HG03457 (cell line): Measurements from ENCODE around the gene PACRG.

Source experiments
- ATAC-seq: cut with Tn5 transposase; IDR thresholded peaks from one replicate; pipeline ENCODE4 v1.9.1; 2021; ENCODE audit warnings: moderate number of reproducible peaks; ENCODE audit not compliant: unreplicated experiment

PACRG gene

DNA sequence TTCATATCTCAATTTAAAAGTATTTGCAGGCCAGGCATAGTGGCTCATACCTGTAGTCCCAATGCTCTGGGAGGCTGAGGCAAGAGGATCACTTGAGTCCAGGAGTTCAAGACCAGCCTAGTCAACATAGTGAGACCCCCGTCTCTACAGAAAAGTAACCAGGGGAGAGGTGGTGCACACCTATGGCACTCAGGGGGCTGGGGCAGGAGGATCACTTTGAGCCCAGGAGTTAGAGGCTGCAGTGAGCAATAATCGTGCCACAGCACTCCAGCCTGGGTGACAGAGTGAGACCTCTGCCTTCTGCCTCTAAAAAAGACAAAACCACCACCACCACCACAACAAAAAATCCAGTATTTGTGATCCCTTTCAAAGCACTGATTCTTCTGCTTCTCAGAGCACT, 501.3 kb downstream of the PACRG start:
- no peak for ATAC-seq

- ATAC-seq: no peak
These were observed 503.1 kb downstream of the PACRG start for GRCh38 chr6:163230901-163231300.

GRCh38 chr6:163231356-163232014, 503.7 kb downstream of the PACRG start:
- no peak for ATAC-seq

DNA sequence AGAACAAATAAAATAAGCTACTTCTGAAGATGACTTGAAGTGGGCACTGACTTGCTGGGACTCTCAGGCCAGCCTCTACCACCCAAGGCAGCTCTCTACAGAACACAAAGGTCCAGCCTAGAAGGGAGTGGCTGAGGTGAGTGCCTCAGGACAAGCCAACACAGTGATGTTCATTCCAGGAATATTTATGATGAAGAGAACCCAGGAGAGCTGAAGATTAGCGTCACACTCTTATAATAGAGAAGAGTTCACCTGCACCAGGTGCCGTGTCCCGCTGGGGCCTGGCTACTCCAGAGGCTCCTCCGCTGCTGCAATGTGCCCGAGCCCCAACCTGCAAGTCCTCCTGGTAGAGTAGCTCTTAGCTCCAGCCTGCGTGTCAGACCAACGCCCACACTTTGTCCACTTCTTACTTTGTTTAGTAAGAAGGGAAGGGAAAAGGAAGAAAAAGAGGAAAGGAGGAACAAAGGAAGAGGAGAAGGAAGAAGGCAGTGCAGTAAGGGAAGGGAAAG, 504.3 kb downstream of the PACRG start:
- no peak for ATAC-seq

- no peak for ATAC-seq
These were observed 504.9 kb downstream of the PACRG start for GRCh38 chr6:163232649-163233048.

DNA sequence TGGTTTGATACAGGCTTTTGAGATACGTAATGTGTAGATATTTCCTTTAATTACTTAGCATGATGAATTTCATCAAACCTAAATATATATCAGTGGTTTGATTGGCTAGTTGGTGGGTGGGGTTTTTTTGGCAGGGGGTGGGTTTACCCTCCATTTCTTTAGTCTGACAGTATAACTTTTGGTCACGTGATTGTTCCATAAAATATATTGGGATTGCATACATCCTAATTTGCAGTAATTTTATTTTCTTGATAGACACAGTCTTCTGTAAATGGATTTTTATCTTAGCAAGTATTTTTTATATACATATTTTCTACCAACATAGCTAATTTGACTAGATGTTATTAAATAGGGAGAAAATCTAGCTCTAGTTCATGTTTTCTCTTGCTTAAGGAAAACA, 509.3 kb downstream of the PACRG start:
- no peak for ATAC-seq

- no peak for ATAC-seq
These were observed 512.0 kb downstream of the PACRG start for GRCh38 chr6:163239572-163240340.

DNA sequence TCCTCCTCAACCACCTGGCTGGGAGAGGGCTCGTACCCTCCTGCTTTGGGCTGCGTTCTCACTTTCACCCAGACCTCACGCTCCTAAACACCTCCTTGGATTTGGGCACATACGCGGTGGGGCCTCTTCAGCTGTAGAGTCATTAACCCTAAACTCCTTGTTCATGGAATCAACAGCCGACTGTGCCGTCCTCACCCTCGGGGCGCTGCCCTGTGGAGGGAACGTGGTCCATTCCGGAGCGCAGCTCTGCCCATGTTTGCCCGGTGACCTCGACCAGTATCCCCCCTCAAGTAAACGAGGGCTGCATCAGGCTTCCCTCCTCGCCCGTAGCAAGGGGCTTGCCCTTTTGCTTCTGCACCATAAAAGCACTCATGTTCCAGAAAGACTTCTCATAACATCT, 512.8 kb downstream of the PACRG start:
- no peak for ATAC-seq

- no peak for ATAC-seq
These were observed 513.9 kb downstream of the PACRG start for GRCh38 chr6:163241683-163242082.

- no peak for ATAC-seq
These were observed 515.3 kb downstream of the PACRG start for GRCh38 chr6:163243083-163243482.

DNA sequence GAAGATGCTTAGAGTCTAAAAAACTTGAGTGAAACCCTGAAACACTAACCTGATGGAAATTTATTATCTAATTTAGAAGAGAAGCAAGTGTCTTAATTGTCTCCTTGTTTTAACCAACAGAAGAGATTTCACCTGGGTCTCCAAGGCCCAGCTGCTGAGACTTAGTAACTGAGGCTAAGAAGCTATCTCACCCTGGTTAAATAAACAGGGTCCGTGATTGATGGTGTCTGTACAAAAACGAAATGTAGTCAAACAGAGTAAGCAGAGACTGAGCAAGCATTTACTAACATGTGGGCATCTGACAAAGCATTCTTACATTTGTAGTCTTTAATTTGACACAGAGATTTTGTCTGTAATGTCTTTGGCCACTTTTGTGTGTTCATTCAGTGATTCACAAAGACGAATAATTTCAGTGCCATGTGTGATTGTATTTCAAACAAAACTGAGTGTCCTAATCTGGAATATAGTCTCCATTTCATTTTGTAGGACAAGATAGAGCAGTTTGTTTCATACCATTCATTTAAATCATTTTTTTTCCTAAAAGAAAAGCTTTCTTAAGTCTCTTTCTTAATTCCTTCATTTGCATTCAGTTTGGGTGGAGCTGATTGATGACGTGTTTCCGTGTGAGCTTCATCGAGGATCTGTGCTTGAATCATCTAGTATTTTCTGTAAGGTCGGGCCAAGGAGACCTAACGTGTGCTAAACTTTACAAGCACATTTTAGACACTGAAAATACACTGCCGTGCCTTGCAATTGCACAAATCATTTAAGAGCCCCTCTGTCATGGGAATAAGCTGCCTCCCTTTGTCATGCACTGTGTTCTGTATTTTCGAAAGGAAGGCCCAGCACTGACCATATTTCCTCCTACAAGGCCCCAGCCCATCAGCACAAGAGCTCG, 516.2 kb downstream of the PACRG start:
- no peak for ATAC-seq

- ATAC-seq: no peak
These were observed 520.3 kb downstream of the PACRG start for GRCh38 chr6:163248051-163248450.

DNA sequence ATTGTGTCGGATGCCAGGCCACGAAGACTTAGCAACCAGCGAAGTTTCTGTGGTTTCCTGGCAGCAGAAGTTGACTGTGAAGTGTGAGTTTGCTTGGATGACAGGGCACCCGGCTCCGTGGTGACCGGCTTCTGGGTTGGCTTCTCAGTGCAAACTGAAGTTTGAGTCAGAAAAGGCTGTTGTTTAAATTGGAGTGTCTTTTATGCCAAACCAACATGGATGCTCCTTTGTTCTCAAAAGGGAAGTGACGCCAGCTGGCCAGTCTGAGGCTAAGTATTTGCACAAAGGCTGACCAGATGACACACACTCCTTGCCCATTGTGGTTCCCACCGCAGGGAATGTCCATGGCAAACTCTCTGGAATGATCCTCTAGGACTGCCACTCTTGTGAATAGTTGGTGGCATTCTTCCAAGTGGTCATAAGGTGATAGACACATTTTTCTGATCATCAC, 521.9 kb downstream of the PACRG start:
- no peak for ATAC-seq

DNA sequence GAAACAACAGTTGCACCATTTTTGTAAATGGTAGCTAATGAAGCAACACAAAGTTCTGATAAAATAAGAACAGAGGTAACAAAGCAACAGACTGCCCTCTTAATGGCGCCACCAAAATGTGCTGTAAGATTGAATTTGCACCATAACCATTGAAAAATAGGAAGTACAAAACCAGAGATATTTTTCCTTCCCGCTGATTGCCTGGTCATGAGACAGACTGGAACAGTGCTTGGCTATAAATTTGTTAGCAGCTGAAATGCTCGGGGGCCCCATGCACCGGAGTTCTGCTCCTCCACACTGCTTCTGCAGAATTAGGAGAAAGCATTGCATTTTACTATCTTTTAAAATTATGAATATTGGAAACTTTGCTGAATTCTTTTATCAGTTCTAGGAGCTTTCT, 522.3 kb downstream of the PACRG start:
- ATAC-seq: no peak

- no peak for ATAC-seq
These were observed 524.4 kb downstream of the PACRG start for GRCh38 chr6:163252061-163252591.

- no peak for ATAC-seq
These were observed 525.9 kb downstream of the PACRG start for GRCh38 chr6:163253556-163254213.

DNA sequence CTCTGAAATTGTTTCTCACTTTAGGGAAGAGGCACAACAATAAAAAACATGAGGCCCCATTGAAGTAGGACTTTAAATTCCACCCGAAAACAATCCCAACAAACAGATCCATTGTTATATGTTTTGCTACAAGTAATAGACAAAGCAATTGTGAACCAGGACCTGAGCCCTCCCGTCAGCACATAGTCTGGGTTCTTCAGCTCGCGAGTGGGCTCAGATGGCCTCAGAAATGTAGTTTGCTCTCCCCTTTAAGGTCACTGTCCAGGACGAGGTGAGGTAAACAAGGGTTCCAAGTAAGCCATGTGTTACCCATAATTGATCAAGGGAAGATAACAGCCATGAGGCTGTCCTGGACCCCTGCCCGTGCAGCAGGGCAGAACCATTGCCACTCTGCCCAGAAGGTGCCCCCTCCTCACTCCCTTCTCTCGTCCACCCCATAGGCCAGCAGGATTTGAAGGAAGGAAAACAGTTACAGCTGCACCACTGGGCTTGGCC, 526.6 kb downstream of the PACRG start:
- ATAC-seq: no peak

DNA sequence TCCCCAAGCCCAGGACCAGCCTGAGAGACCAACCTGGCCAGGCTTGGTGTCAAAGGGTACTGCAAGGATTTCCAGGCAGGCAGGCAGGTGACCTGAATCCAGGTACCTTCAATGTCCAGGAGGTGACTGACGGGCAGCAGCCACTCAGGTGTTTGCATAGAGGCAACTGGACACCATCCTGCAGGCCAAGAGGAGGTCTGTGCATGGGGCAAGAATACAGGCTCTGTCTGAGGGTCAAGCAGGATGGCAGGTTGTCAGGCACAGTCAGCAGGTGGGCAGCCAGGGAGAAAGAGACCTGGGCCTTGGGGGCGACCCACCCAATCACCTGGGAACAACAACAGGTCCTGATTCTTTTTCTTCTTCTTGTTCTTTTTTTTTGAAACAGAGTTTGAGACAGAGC, 527.5 kb downstream of the PACRG start:
- ATAC-seq: no peak

DNA sequence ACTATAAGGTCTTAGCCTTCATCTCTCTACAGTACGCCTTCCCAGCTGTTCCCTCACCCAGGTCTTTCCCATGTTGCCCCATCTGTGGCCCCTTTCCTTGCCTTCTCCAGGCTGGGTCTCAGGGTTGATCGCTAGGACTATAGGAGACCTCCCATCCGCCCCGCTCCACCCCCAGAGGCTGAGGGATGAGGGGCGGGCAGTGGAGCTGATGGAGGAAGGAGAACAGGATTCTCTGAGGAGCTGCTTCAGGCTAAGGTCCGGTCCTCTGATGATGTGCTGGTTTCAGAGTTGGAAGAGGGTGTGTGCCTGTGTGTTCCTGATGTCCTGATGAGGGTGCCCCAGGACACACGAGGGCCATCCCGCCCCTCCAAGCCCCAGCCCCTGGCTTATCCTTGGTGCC, 531.9 kb downstream of the PACRG start:
- ATAC-seq: no peak

- no peak for ATAC-seq
These were observed 532.5 kb downstream of the PACRG start for GRCh38 chr6:163260111-163260895.
